NCI-H2196 (cell line): Measurements from ENCODE around the gene RUNX1.
"Not testable (repeated sequence)": the region's sequence is repeated elsewhere in the genome, so short reads cannot be mapped to it uniquely, and the experiment has no call there.

ENCODE experiments used
- DNase-seq: peaks from one replicate; lab custom pipeline; 2025; ENCODE audit not compliant: unreplicated experiment; lab: John Stamatoyannopoulos, UW

The RUNX1 gene

DNA sequence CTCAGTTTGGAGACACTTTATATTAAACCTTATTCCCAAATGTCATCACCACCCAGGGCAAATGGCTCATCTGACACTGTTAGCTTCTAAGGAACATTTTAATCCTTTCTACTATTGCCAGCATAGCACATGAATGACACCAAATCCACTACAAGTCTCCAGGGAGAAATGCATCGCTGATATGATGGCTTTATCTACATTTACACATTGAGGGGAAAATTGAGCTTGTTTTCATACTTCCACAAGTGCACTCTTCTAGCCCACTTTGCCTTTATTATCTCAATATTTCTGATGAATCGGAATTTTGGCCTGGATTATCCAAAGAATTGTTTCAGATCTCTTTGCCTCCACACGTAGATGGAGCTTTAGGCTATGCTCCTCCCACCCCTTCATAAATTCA lies 75.4 kb downstream of the RUNX1 start:
- DNase-seq: no peak

DNA sequence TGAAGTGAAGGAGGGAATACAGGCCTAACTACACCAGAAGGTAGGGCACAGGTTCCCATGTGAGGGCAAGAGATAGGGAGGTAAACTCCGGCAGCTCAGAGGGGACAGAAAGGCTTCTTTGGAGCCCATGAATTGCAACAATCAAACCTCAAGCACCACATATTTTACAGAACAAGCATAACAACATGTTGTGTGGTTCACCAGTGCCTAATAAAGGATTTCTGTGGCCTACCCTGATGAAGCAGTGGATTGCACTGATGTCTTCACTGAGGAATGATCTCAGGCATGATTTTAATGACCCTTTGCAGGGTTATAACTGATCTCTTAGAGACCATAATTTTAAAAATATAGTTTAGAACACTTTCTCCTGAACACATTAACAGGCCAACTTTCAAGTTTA lies 77.4 kb downstream of the RUNX1 start:
- no peak for DNase-seq

DNA sequence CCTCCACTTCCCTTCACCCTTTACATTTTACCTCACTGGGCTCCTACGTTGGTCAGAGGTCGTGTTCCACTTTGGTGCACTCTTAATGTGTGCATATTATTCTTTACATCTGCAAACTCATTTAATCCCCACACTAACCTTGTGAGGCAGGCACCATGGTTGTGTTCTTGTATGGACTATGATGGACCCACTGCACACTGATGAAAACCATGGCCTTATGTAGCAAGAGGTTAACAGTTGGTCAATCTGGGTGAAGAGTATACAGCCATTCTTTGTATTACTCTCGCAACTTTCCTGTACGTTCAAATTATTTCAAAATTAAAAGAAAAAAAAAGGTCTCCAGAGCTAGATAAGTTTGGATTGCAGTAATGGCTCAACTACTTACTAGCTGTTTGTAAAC lies 78.5 kb downstream of the RUNX1 start:
- DNase-seq: no peak

DNA sequence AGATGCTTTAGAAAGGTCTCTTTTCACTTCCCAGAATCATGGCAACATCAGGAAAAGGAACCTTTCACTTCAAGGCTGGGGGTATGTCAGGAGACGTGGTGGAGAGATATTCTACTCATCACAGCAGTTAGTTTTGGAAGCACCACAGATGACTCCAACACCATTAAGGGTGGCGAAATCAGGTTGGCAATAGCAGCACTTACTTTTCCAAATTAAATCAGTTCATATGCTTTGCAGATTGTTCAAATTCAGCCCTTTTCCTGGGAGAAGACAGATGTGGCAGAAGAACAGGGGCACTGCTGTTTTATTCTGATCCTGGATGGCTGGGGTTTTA lies 79.0 kb downstream of the RUNX1 start:
- DNase-seq: no peak

DNA sequence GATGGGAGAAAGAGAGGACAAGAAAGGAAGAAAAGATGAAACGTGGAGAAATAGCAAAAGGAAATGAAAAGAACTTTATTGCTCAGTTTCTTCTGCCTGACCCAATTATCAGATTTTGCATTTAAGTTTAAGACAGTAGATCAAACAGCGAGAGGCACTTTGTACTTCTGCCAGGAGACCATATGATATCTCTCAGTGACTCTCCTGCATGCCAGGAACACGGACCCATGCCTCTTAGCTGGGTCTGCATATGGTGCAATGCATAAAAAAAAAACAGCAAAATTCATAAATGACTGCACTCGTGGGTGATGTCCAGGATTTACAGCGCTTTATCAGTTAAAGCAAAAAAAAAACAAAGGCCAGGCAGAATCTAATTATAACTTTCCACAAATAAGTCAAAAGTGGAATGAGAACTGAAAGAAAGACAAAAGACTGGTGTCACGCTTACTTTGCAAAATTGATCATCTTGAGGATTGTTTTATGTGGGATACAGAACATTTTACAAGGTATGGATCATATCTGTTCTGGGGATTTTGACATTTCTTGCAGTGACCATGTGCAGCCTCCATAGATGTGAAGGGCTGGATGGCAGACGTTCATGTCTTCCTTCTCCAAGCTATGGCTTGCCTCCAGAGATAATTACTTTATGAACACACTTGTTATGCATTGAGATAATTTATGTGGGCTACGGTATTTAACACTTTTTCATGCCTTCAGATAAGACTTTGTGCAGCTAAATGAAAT lies 79.5 kb downstream of the RUNX1 start:
- no peak for DNase-seq

DNA sequence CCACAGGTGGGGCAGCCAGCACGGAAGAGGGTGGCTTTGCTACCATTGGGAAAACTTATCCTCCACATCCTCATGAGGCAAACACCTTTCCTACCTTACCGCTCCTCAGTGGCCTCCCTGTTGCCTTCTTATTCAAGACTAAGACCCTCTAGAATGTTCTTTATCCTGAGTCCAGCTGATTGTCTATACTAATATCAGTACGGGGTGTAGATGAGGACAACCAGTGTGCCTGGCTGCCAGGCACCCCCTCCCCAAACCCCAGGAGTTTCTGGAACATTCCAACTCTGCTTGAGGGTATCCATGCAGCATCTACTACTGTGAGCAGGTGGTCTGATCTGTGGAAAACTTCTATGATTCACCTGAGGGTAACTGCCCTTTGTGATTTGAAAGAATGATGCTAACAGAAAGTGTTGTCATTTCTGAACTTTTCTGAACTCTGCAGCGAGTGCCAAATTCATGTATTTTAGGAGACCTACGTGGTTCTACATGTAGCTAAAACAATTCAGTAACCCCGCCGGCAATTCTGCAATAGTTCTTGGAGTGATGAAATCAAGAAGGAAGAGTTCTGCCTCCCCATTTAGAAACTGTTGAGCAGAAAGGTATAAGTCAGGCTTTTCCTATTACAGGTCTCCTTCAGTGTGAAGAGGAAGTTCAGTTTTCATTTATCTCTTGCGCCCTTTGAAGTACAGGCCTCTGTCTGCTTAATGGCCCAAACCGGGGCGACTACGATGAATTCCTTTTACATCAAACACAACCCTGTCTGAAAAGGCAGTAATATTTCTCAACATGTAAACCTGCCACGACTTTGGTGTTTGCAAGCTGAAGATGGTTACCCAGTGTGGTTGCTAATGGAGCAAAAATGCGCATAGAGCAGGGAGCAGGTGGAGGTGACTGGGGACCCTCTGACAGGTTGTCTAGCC lies 80.4 kb downstream of the RUNX1 start:
- DNase-seq: no peak

DNA sequence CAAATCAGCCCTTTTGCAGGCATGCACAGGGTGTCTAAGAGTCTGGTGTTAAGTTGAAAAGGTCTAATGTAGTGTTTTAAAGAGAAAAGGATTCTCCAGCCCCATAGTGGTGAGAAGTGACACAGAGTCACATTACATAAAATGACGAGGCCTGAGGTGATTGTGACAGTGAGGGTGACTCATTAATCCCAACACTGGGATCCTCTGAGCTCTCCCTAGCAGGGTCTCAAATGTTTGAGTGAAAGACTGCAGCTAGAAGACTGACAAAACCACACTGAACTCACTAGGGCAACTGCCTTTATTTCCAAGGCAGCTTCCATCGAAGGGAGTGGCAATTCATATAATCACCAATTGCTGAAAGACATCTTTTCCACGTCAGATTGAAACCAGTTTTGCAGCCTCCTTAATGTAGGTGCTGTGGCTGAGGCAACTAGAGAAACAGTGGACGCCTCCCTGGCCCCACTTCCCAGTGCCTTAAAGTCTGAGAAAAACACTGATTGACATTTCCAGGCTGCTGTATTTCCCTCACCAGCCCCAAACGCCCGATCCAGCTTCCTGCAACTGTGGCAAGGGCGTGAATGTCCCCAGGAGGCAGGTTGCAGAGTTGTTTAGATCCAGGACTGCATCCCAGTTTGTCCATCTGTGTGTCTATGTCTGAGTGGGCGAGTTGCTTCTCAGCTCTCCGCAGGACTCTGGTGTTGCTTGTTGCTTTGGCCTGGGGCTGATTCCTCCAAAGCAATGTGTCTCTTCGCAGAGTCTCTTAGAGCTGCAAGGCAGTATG lies 81.4 kb downstream of the RUNX1 start:
- no peak for DNase-seq

DNA sequence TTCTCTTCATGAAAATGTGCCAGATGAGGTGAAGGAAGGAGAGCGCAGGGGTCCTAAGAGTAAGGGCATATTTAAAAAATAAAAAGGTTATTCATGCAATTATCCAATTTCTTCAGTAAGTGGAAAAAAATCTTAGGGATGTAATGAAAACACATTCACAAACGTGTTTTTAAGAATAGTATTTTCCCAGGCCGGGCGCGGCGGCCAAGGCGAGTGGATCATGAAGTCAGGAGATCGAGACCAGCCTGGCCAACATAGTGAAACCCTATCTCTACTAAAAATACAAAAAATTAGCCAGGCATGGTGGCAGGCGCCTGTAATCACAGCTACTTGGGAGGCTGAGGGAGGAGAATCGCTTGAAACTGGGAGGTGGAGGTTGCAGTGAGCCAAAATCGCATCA lies 82.2 kb downstream of the RUNX1 start:
- not testable (repeated sequence) for DNase-seq

DNA sequence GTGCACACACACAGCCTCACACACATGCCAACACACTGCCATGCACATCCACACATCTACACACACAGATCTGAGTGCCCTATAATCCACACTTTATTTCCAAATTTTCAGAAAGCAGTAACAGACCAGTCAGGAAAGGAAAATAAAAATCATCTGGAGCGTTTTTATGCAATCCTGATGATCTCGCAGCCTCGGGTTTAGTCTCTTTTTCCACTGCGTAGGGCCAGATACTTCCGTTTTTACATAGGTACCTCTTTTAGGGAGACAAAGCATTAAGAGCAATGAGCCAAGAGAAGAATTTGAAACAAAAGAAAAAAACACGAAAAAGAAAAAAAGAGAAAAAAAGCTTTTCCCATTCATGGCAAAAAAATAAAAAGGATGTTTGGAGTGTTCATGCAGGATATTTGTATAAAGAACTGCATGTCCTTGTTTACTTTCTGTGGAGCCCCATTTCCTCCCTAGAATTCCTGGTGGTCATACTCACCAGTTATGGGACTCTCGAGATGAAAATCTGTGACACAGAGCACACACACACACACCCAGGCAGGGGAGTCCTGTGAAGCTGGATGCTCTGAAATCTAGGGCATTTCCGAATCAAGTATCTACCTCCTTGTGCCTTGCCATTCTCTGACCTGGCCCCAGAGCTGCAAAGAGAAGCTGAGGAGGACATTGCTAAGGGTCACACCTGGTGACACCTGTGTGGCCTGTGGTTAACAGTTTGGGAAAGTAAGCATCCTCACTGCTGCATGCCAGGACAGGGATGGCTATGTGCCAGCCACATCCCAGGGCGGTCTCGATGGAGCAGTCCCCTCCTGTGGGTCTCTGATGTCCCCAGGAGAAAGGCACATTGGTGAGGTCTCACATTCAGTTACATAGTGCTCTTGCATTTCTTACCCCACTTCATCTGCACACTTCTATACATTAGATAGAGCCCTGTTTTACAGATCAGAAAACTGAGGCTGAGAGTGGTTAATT lies 83.6 kb downstream of the RUNX1 start:
- DNase-seq: no peak

DNA sequence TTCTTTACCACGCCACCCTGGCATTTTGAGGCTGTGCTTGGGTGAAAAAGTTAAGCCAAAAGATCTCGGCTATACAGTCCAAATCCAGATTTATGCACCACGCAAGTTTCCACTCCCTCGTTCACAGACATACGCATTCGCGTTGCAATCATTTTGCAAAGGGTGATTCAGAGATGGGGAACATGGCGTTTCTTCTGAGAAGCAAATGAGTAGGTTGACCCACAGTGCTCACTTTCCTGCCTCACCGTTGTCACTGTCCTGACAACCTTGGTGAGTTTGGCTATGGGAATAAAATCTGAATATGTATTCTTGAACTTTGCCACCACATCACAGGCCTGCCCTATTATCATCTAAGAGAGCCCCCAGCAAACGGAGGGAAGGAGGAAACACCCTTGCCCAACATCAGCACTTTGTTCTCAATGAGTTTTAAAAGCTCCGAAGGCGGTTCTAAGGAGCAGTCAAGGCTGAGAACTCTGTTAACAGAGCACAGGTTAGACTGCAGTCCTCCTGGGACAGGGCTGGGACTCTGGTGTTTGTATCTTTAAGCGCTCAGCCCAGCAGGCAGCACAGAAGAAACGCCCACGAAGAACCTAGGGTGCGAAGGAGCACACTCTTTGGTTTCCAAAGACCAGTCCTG lies 86.4 kb downstream of the RUNX1 start:
- no peak for DNase-seq

DNA sequence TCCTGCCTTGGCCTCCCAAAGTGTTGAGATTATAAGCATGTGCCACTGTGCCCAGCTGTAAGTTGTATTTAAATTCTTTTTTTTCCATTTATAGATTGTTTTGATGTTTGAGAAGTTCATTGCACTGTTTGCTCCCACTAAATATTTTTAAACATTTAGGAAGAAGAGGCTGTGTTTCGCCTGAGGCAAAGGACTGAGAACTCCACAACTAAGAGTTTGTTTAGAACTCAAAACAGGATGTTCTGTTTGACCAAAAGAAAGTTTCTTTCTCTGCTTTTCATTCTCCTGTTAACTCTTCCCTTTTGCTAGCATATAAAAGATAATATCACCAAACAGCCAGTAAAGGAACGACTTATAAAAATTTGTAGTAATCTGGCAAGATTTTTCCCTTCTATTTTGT lies 87.0 kb downstream of the RUNX1 start:
- no peak for DNase-seq

DNA sequence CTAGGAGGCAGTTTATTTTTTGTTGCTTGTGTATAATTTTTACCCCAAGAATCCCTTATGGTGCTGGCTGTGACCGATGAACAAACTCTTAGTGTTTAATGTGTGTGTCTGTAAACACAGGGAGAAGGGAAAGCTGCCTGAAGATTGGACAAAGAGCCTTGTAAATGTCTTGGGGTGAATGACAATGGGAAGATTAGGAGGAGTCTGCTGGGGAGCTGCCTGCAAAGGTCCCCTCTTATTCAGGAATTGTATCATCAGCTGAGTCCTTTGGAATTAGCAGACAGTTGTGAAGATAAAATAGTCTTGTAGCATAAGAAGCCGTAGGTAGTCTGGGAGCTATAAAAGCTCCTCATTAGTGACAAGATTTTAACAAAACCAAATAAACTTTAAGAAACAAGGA lies 88.4 kb downstream of the RUNX1 start:
- DNase-seq: no peak

DNA sequence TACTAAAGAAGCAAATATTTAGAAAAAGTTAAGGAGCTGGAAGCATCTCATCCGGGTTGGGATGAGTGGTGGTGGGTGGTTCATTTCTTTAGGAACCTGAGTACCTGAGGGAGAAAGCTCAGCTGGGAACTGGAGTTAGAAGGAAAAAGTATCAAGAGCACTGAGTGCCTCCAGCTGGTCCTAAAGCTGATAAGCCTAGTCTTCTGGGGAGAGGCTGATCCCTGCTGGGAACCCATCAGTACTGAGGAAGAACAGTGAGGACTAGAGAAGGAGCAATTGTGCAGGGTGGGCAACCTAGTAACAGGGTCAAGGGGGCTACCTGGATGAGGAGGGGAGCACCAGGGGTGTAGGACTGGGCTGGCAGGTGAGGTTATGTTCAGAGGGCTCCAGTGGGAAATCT lies 89.5 kb downstream of the RUNX1 start:
- no peak for DNase-seq

DNA sequence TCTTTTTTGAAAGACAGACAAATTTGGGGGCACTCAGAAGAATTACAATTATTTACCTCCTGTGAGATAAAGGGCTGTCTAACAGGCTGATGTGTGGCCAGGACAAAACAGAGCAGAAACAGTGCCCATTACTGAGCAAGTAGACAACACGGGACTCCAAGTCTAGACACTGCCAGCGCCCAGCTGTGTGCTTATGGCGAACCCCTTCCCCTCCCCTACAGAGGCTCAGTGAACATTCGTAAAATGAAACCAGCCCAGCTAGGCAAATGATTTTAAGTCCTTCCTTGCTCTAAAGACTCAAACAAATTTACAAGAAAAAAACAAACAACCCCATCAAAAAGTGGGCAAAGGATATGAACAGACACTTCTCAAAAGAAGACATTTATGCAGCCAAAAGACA lies 91.1 kb downstream of the RUNX1 start:
- DNase-seq: no peak

DNA sequence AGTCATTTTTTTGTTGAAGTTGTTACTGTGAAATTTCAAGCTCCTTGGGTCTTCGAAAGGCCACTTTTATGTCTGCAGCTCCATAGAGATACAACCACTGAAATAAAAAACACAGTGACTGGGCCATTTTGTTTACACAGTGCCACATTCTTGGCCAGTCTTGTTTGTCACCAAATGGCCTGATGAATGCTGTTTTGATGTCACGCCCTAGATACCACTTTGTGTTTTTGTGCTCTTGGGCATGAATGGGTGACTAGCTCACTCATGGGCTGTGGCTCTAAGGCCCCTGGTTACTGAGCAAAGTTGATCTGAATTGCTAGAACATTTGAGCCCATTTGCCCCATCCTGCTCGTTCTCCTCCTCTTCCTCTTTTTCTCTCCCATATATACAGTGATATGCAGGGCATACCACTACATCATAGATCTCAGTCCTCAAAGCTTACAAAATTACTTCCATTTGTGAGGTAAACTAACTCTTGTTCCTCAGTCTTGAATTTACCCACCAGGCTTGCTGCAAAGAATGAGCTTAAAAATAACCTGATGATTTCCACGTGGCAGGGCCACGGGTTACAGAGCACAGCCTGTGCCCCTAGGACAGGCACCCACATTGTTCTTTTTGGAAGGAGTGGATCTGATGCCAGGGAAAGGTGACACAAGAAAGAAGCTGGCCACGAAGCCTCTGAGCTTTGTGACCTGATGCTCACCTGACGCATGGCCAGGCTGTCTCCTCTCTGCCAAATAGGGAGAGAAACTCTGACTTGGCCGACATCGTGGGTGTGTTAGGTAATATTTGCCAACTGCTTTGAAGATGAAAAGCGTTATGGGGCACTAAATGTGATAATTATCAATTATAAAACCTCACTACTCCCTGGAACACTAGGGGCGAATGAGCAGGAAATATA lies 92.4 kb downstream of the RUNX1 start:
- DNase-seq: no peak

DNA sequence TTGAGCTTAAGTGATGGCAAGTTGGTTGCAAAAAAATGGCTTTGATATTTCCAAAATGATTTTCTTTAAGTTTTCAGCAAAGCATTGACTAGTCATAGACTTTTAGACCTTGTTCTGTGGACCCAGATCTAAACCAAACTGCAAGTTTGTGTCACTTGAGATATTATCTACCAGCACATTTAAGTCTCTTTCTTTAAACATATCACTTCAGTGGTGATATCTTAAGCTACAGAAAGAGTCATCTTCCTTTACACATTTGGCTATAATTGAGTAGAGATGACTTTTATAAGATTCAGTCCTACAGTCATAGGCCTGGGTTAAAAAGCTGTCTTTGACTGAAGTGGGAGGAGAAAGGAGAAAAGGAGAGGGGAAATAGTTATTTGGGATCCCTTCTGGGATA lies 95.2 kb downstream of the RUNX1 start:
- DNase-seq: no peak

DNA sequence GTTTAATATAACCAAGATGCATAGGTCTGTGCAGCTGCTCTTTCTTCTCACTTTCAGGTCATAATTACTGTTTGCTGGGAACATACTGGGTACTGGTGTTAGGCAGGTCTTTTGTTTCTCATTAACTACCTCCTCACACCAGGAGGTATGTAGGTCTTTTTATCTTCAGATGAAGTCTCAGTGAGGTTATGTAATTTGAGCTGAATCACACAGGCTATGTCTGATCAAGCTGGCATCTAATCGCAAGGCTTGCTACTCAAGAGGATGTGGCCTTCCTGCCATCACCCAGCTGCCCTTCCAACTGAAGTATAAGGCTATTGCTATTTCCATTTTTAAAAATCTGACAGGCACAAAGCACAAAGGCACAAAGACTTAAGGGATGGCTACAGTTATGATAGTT lies 96.4 kb downstream of the RUNX1 start:
- DNase-seq: peak; percentile 68

DNA sequence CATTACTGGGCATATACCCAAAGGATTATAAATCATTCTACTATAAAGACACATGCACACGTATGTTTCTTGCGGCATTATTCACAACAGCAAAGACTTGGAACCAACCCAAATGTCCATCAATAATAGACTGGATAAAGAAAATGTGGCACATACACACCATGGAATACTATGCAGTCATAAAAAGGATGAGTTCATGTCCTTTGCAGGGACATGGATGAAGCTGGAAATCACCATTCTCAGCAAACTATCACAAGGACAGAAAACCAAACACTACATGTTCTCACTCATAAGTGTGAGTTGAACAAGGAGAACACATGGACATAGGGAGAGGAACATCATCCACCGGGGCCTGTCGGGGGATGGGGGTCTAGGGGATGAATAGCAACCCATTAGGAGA lies 97.2 kb downstream of the RUNX1 start:
- DNase-seq: not testable (repeated sequence)

DNA sequence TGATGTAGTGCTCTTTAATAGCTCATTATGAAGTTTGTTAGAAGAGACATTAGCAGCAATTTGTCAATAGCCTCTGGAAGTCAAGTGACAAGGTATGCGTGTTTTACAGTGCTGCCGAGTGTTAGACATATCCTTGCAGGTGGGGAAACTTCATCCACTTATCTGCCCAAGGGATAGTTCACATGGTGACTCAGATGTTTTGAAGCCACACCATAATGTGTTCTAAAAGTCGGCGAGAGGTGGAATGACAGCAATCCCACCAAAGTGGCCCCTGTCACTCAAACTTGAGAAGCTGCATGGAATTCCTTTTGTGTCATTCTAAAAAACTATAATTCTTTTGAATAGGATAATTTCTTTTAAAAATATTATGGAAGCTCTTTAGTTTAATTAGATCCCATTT lies 98.1 kb downstream of the RUNX1 start:
- no peak for DNase-seq
